ENCODE data around the gene CDC14A. TPM values are rescaled to one million over a fixed set of nuclear protein-coding genes. Genes with fewer than 3 reads are reported as not detected.
A peak's percentile ranks its signal among the peaks of the same experiment; 100 is the strongest.

The CDC14A gene
- total and polyA plus RNA-seq, 2 donors (not counting 3 experiments of a cell fraction or from before 2014, with no cell fraction given) = 3.4 to 13.9 TPM

DNA sequence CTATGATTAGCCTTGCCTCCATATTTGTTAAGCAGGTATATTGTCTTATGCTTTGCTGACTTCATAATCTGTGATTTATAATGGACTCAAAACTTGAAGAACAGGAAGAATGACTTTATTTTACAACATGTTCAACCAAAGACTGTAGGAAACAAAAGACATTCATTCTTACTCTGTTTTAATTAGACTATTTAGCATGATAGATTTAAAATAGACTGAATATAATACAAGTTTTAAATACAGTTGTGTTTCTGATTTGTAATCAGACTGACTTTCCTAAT is 63.1 kb downstream of the CDC14A start:
- no peaks in the 10 kb centered on the region for H3K27me3 ChIP-seq (ENCODE audit: control insufficient read depth in 2 of 2, insufficient read depth in 2 of 2, low read length in 2 of 2)
- no peak overlapping the region for H3K9ac ChIP-seq (replicated peaks; ENCODE audit: extremely low read depth, insufficient read depth, low read length)
- no TSS peak for BruUV-seq (replicated peaks)
- no peak overlapping the region for H3K4me3 ChIP-seq (replicated peaks in 1 of 3; ENCODE audit: insufficient read depth in 1 of 3, low read depth in 1 of 3, low read length in 3 of 3)
- dilution Hi-C loops (cut with MboI; ENCODE audit: extremely low pct_ligation_motif_present, low sequenced_read_pairs) = no loop called here
- FAIRE-seq (peak; percentile 37), DNase-seq (ENCODE audit: low read depth, low spot score) (peak; percentile 32)
- H3K79me2 ChIP-seq (ENCODE audit: control insufficient read depth, insufficient read depth, low read length) = peaks cover 2% of the 10 kb centered on the region
- H3K4me2 ChIP-seq (ENCODE audit: insufficient read depth, low read length) = peak overlapping the region; percentile 69
- no peaks in the 10 kb centered on the region for H3K36me3 ChIP-seq (ENCODE audit: control insufficient read depth in 2 of 2, extremely low read depth in 1 of 2, insufficient read depth in 2 of 2, low read length in 2 of 2)
- no peak overlapping the region for H3K27ac ChIP-seq (ENCODE audit: insufficient read depth, low read depth, low read length)
- ChIA-PET CTCF (no interaction called here), POLR2A (no interaction called here)
- no peaks in the 10 kb centered on the region for H3K9me1 ChIP-seq (replicated peaks; ENCODE audit: control insufficient read depth, extremely low read depth, insufficient read depth, low read length)
- peaks cover 17% of the 10 kb centered on the region for H3K4me1 ChIP-seq (ENCODE audit: control insufficient read depth, extremely low read depth, insufficient read depth, low read length)
- no peak overlapping the region for H2AFZ ChIP-seq (ENCODE audit: low read depth, low read length)
- H3K9me3 ChIP-seq (replicated peaks; ENCODE audit: control insufficient read depth, insufficient read depth, low read length) = no peaks in the 10 kb centered on the region
- no peaks in the 10 kb centered on the region for H4K20me1 ChIP-seq (replicated peaks; ENCODE audit: control insufficient read depth, extremely low read depth, insufficient read depth, low read length)
- no peak for TF ChIP-seq FOS (IDR thresholded peaks at IDR 0.05; ENCODE audit: borderline replicate concordance, insufficient read depth, low read length)
- no peak for TF ChIP-seq POLR2AphosphoS5 (IDR thresholded peaks at IDR 0.05; ENCODE audit: insufficient read depth, low read depth, low read length)
- no peak for TF ChIP-seq POLR2A (IDR thresholded peaks at IDR 0.05; ENCODE audit: low read depth, low read length)
- TF ChIP-seq, protein P1, sequence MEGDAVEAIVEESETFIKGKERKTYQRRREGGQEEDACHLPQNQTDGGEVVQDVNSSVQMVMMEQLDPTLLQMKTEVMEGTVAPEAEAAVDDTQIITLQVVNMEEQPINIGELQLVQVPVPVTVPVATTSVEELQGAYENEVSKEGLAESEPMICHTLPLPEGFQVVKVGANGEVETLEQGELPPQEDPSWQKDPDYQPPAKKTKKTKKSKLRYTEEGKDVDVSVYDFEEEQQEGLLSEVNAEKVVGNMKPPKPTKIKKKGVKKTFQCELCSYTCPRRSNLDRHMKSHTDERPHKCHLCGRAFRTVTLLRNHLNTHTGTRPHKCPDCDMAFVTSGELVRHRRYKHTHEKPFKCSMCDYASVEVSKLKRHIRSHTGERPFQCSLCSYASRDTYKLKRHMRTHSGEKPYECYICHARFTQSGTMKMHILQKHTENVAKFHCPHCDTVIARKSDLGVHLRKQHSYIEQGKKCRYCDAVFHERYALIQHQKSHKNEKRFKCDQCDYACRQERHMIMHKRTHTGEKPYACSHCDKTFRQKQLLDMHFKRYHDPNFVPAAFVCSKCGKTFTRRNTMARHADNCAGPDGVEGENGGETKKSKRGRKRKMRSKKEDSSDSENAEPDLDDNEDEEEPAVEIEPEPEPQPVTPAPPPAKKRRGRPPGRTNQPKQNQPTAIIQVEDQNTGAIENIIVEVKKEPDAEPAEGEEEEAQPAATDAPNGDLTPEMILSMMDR (IDR thresholded peaks at IDR 0.05; ENCODE audit: extremely low read depth in 1 of 2, insufficient read depth in 1 of 2, low read depth in 1 of 2, low read length in 2 of 2) = no peak
- no peak for TF ChIP-seq MYC (IDR thresholded peaks at IDR 0.05; ENCODE audit: low read depth, low read length)
- intact Hi-C loops (cut with micrococcal nuclease) = no loop called here

DNA sequence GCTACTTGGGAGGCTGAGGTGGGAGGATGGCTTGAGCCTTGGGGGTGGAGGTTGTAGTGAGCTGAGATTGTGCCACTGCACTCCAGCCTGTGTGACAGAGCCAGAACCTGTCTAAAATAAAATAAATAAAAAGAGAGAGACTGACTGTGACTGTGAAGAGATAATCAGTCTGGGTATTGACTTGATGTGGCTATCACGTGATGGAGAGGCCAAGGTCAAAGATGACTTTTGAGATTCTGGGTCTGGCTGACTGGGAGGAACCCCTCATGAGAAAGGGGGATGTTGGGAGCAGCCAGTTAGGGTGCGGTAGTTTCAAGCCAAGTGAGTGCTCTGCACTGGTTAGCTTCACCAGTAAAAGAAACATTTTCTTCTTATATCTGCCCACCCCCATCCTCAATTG is 66.8 kb downstream of the CDC14A start:
- Histone ChIP-seq H3K4me2 (ENCODE audit: insufficient read depth, low read length) (no peak overlapping the region), H3K9me1 (replicated peaks; ENCODE audit: control insufficient read depth, extremely low read depth, insufficient read depth, low read length) (no peaks in the 10 kb centered on the region), H2AFZ (ENCODE audit: low read depth, low read length) (no peak overlapping the region), H3K9me3 (replicated peaks; ENCODE audit: control insufficient read depth, insufficient read depth, low read length) (no peaks in the 10 kb centered on the region), H3K9ac (replicated peaks; ENCODE audit: extremely low read depth, insufficient read depth, low read length) (no peak overlapping the region), H3K27ac (ENCODE audit: insufficient read depth, low read depth, low read length) (no peak overlapping the region), H4K20me1 (replicated peaks; ENCODE audit: control insufficient read depth, extremely low read depth, insufficient read depth, low read length) (no peaks in the 10 kb centered on the region), H3K79me2 (ENCODE audit: control insufficient read depth, insufficient read depth, low read length) (peaks cover 2% of the 10 kb centered on the region), H3K36me3 (ENCODE audit: control insufficient read depth in 2 of 2, extremely low read depth in 1 of 2, insufficient read depth in 2 of 2, low read length in 2 of 2) (no peaks in the 10 kb centered on the region), H3K4me3 (replicated peaks in 1 of 3; ENCODE audit: insufficient read depth in 1 of 3, low read depth in 1 of 3, low read length in 3 of 3) (no peak overlapping the region), H3K27me3 (ENCODE audit: control insufficient read depth in 2 of 2, insufficient read depth in 2 of 2, low read length in 2 of 2) (no peaks in the 10 kb centered on the region), H3K4me1 (ENCODE audit: control insufficient read depth, extremely low read depth, insufficient read depth, low read length) (peaks cover 15% of the 10 kb centered on the region)
- dilution Hi-C loops (cut with MboI; ENCODE audit: extremely low pct_ligation_motif_present, low sequenced_read_pairs) (no loop called here), intact Hi-C loops (cut with micrococcal nuclease) (no loop called here)
- CTCF ChIA-PET = no interaction called here
- FAIRE-seq (no peak), DNase-seq (ENCODE audit: low read depth, low spot score) (no peak)
- BruUV-seq (replicated peaks) = no TSS peak
- POLR2A ChIA-PET = no interaction called here
- TF ChIP-seq EZH2 (IDR thresholded peaks at IDR 0.05; ENCODE audit: borderline replicate concordance, low read depth, low read length, severe bottlenecking) = no peak
- no peak for TF ChIP-seq FOS (IDR thresholded peaks at IDR 0.05; ENCODE audit: borderline replicate concordance, insufficient read depth, low read length)
- no peak for TF ChIP-seq POLR2A (IDR thresholded peaks at IDR 0.05; ENCODE audit: low read depth, low read length)
- no peak for TF ChIP-seq MYC (IDR thresholded peaks at IDR 0.05; ENCODE audit: low read depth, low read length)
- TF ChIP-seq, protein P1 (IDR thresholded peaks at IDR 0.05; ENCODE audit: extremely low read depth in 1 of 2, insufficient read depth in 1 of 2, low read depth in 1 of 2, low read length in 2 of 2) = no peak
- TF ChIP-seq, protein P2, sequence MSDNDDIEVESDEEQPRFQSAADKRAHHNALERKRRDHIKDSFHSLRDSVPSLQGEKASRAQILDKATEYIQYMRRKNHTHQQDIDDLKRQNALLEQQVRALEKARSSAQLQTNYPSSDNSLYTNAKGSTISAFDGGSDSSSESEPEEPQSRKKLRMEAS (IDR thresholded peaks at IDR 0.05; ENCODE audit: insufficient read depth, insufficient read length) = no peak
- TF ChIP-seq JUN (IDR thresholded peaks at IDR 0.05; ENCODE audit: borderline replicate concordance, insufficient read depth, insufficient read length, low read depth) = no peak
- no peak for TF ChIP-seq GATA2 (IDR thresholded peaks at IDR 0.05; ENCODE audit: insufficient read depth, insufficient read length, low read depth, low read length)
- no peak for TF ChIP-seq POLR2AphosphoS5 (IDR thresholded peaks at IDR 0.05; ENCODE audit: insufficient read depth, low read depth, low read length)

All from endothelial cell of umbilical vein (primary cell).